ENCODE data around the gene EFL1.

DNA sequence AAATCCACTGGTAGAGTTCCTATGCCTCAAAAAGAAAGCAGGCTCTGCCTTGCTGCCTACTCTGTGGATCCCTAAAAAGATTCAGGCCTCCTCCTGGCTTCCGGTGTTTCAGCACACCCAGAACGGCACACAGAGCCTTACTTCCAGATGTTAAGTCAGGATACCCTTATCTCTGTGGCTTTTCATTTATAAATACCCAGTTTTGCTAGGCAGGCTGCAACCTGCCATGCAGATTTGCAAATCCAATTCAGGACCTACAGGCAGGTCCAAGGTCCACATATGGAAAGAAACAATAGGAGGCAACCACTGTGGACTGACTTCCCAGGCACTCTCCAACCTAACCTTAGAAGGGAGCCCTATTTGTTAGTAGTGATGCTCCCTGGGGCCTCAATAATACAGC is 30.7 kb downstream of the EFL1 start:
- TF ChIP-seq CTCF (IDR thresholded peaks at IDR 0.05) (no peak), EP300 (IDR thresholded peaks at IDR 0.05) (no peak), POLR2A (IDR thresholded peaks at IDR 0.05) (no peak), POLR2AphosphoS5 (IDR thresholded peaks at IDR 0.05) (no peak)

Measured in suprapubic skin (tissue), 4 donors.